Omental fat pad (tissue), 4 donors: ENCODE results near the gene GNG12. TPM values are rescaled to one million over a fixed set of nuclear protein-coding genes. Genes with fewer than 3 reads are reported as not detected.

Experiments
- ATAC-seq: fragments of 150-250 bp; one replicate; pipeline ENCODE4 v1.9.1; 2016; ENCODE audit warnings: mild to moderate bottlenecking, moderate library complexity; ENCODE audit not compliant: low FRiP score
- DNase-seq: peaks from one replicate; pipeline ENCODE4 v3.0.0-alpha.2; 2019; ENCODE audit warnings: low spot score
- CTCF ChIP-seq, 3 donors: fragments of 450-650 bp; IDR thresholded peaks; one replicate each; pipeline ENCODE4 v1.5.1; 2016 to 2017; ENCODE audit warnings: antibody characterized with exemption in 3 of 3, mild to moderate bottlenecking in 3 of 3, moderate library complexity in 2 of 3
- total RNA-seq, 4 donors: library from RNA; depleted of rRNA; stranded (reverse); fragments of >200 nt; gene quantifications; one replicate each; pipeline ENCODE4 v1.1.0, GENCODE V29; 2016

Gene GNG12
- total RNA-seq, 4 donors from 2014 or later = 77.0 to 117 (median 94.5) TPM

DNA sequence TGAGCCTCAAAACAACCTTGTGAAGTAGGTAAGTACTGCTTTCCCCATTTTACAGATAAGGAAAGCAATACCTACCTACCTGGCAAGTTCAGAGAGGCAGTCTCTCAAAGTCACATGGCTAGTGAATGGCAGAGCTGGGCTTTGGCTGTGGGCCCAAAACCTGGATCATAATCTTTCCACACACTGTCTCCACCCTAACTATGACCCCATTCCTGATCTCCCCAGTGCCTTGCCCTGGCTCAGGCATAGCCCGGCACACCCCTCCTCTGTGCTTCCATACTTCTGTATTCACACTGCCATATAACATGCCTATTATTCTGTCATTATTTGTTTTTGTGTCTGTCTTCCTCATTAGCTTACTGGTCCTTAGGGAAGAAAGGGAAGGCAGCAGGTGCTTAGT is 15.9 kb downstream of the GNG12 start:
- ATAC-seq = no peak
- no peak for DNase-seq
- no peak for TF ChIP-seq CTCF (IDR thresholded peaks at IDR 0.05)

DNA sequence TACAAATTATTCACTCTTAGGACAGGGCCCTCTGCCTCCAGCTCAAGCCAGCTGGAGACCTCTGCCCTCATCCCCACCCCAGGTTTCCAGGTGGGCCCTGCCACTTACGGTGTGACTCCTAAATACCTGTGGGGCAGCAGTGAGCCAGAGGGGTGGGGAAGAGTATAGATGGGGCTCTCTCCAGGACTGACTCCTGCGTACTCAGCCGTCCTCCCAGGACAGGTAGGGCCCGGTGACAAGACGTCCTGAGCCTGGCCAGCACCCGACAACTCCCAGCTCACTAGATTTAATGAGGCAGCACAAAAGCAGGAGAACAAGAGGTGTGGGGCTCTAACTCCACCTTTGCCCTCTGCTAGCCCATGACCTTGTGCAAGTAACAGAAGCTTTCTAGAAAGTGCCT is 16.8 kb downstream of the GNG12 start:
- ATAC-seq = no peak

DNA sequence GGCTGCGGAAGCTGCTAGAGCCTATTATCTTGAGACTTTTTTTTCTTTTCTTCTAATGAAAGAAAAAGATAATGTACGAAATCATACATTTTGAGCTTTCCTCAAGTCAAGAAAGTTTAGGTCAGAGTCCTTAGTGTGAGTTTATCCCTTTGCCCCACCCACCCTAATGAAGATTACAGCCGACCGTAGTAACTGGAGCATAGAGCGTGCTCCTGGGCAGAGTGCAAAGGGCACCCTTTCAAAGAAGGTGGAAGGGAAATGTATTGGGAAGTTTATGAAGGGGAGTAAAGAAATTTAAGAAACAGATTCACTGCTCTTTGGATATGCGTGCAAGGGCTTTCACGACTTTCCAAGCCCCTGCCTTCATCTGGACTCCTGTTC is 17.2 kb downstream of the GNG12 start:
- no peak for ATAC-seq
- TF ChIP-seq CTCF (IDR thresholded peaks at IDR 0.05) = no peak
- DNase-seq = no peak

More for the DNA sequence above, 16.8 kb downstream of the GNG12 start:
- no peak for TF ChIP-seq CTCF (IDR thresholded peaks at IDR 0.05)
- no peak for DNase-seq

DNA sequence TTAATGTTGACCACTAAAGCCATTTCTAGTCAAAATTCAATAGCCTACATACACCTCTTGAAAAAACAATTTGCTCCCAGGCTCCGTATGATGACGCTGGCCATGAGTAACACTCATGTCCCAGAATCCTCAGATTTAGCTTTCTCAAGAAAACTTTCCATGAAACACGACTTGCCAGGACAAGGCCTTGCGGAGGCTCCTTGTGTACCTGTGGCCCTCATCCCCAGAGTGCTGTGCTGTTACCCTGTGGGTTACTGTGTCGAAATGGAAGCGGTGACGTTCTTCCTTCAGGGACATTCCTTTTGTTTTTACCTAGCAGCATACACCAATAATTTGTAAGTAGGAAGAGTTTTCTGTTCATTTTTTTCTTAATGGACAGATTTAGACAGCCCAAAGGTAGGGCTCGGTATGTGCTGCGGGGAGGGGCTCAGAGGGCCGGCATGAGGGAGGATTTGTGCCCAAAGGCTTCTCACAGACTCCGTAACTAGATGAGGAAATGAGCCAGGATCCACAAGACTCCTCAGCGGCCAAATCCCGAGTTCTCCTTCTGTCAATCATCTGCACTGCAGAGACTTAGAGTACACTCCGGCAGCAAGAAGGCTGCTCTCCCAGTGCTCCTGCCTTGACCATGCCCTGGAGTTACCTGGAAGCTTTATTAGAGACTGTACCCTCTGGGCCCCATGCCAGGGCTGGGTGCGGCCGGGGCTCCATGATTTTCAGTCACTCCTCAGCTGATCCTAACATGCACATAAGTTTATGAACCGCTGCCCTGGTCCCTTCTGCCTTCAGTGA is 17.8 kb downstream of the GNG12 start:
- DNase-seq = no peak
- no peak for ATAC-seq
- TF ChIP-seq CTCF (IDR thresholded peaks at IDR 0.05) = no peak

- ATAC-seq (peak; percentile 72), DNase-seq (no peak)
- no peak for TF ChIP-seq CTCF (IDR thresholded peaks at IDR 0.05)
Observed at GRCh38 chr1:67814121-67814772, 19.0 kb downstream of the GNG12 start.

DNA sequence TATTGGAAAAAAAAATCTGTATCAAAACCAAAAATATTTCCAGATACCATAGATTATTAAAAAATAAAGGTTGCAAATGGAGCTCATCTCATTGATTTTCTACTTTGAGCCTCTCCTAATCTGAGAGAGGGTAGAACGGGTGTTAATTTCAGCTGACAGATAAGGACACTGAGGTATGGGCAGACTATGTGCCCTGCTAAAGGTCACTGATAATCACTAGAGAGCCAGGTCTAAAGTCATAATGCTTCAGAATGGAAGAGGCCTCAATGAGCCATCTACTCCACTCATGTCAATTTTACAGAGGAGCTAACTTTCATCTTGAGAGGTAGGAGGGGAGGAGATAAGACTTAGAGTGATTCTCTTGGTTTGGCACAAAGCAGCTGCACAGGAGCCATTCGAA is 21.0 kb downstream of the GNG12 start:
- DNase-seq (no peak), ATAC-seq (no peak)
- no peak for TF ChIP-seq CTCF (IDR thresholded peaks at IDR 0.05)

GRCh38 chr1:67811781-67812180 is 21.5 kb downstream of the GNG12 start:
- ATAC-seq (no peak), DNase-seq (no peak)
- TF ChIP-seq CTCF (IDR thresholded peaks at IDR 0.05) = no peak
